Measurements from ENCODE around the gene ARPC4. TPM values are rescaled to one million over a fixed set of nuclear protein-coding genes. Genes with fewer than 3 reads are reported as not detected.

The ARPC4 gene
- total and polyA plus RNA-seq, 10 of the 15 experiments (the other 5 are each of a cell fraction or from before 2014, with no cell fraction given) = 42.0 to 354 (median 268) TPM

- 0 out of 2 replicates have a peak, but pooled peaks have one; percentile 11 for TF ChIP-seq PAX5 (IDR thresholded peaks at IDR 0.05; ENCODE audit: borderline replicate concordance, low read depth, low read length)
- TF ChIP-seq, protein P1, sequence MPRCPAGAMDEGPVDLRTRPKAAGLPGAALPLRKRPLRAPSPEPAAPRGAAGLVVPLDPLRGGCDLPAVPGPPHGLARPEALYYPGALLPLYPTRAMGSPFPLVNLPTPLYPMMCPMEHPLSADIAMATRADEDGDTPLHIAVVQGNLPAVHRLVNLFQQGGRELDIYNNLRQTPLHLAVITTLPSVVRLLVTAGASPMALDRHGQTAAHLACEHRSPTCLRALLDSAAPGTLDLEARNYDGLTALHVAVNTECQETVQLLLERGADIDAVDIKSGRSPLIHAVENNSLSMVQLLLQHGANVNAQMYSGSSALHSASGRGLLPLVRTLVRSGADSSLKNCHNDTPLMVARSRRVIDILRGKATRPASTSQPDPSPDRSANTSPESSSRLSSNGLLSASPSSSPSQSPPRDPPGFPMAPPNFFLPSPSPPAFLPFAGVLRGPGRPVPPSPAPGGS (IDR thresholded peaks at IDR 0.05; ENCODE audit: borderline replicate concordance, insufficient read depth, low read depth, low read length, poor library complexity, severe bottlenecking) = peak; percentile 84
- no peak for TF ChIP-seq CBX5 (IDR thresholded peaks at IDR 0.05; ENCODE audit: low read depth)
- TF ChIP-seq POLR2AphosphoS5 (IDR thresholded peaks at IDR 0.05; ENCODE audit: low read length) = peak; percentile 81
- no peak; the same call in 1 of the 2 replicates for TF ChIP-seq NBN (IDR thresholded peaks at IDR 0.05)
- no peak for TF ChIP-seq CBX3 (IDR thresholded peaks at IDR 0.05; ENCODE audit: borderline replicate concordance, low read depth)
- peak; percentile 61; the same call in 1 of the 2 replicates for TF ChIP-seq GATAD2B (conservative IDR thresholded peaks at IDR 0.05; ENCODE audit: low read depth)
- TF ChIP-seq RCOR1 (conservative IDR thresholded peaks at IDR 0.05; ENCODE audit: low read depth, low read length) = no peak
- TF ChIP-seq POLR2AphosphoS2 (IDR thresholded peaks at IDR 0.05; ENCODE audit: low read depth, low read length) = peak; percentile 69; the same call in 1 of the 2 replicates
- TF ChIP-seq IKZF1 (conservative IDR thresholded peaks at IDR 0.05) = peak; percentile 58
- peak; percentile 29 for TF ChIP-seq HDAC6 (IDR thresholded peaks at IDR 0.05; ENCODE audit: unreplicated experiment)
- TF ChIP-seq TAF1 (IDR thresholded peaks at IDR 0.05; ENCODE audit: borderline replicate concordance, low read depth, low read length) = 0 out of 2 replicates have a peak, but pooled peaks have one; percentile 15
These were observed 16.9 kb downstream of the ARPC4 start, which contains the start of gene TTLL3 (continued) for GRCh38 chr3:9809615-9810432.
